ENCODE data around the gene SLC9A2.

- TF ChIP-seq CTCF (IDR thresholded peaks at IDR 0.05), result no peak
- no peak for TF ChIP-seq EP300 (IDR thresholded peaks at IDR 0.05)
Observed at GRCh38 chr2:102718387-102719316, 99.3 kb downstream of the SLC9A2 start.

Data from sigmoid colon (tissue), 4 donors.